K562 (cell line): ENCODE results near the gene PGM5. TPM values are rescaled to one million over a fixed set of nuclear protein-coding genes. Genes with fewer than 3 reads are reported as not detected.
A peak's percentile ranks its signal among the peaks of the same experiment; 100 is the strongest.

Experiments
- ATAC-seq: fragments of 200-7000 bp; cut with Tn5 transposase; 3 replicates; pipeline ENCODE4 v1.9.1; 2020; ENCODE audit warnings: moderate library complexity
- BruUV-seq: library from RNA; stranded (reverse); fragments of 400-500 nt; replicated peaks from 2 replicates; lab custom pipeline; 2021; lab: Mats Ljungman, UMichigan
- CTCF ChIA-PET: fragments of 300-600 bp; formaldehyde crosslinking; extraction: SDS; loops from one replicate; lab custom pipeline; 2021; ENCODE audit warnings: low intra/inter-chr PET ratio; lab: Yijun Ruan, JAX
- POLR2A ChIA-PET: fragments of 300-600, 350-650 bp; sonication (Branson Sonifier 250); formaldehyde crosslinking; extraction: SDS; loops from one replicate; lab custom pipeline; 2021; ENCODE audit warnings: antibody characterized with exemption, inconsistent platforms; lab: Yijun Ruan, JAX
- DNase-seq, 4 experiments: peaks; one replicate each; pipeline versions ENCODE4 v3.0.0 to v3.0.0-alpha.2; 2011 to 2018; ENCODE audit warnings: low spot score in 3 of 4, mixed read lengths in 3 of 4; ENCODE audit errors: extremely low read depth in 1 of 4
- FAIRE-seq: peaks from 2 replicates; lab custom pipeline; 2011; peaks lifted over from hg19 to GRCh38; lab: Jason Lieb, UNC
- H2AFZ ChIP-seq: 2 replicates; pipeline ENCODE4 v1.6.0; 2011; ENCODE audit warnings: low read depth, low read length, control low read depth, inconsistent platforms
- H3K27ac ChIP-seq: fragments of 200-600 bp; 3 replicates; pipeline ENCODE4 v1.8.0; 2011; ENCODE audit warnings: low read depth, mild to moderate bottlenecking, control low read depth, inconsistent platforms, low read length, moderate library complexity, mixed read lengths; ENCODE audit errors: extremely low read depth
- H3K27me3 ChIP-seq, 2 experiments: fragments of 300-600 bp in 1 of 2; 2 replicates in 1 of 2; 3 replicates in 1 of 2; pipeline versions ENCODE4 v1.6.0 to v1.8.0; 2011; ENCODE audit warnings: inconsistent platforms in 2 of 2, low read length in 2 of 2, mild to moderate bottlenecking in 1 of 2, mixed read lengths in 1 of 2, moderate library complexity in 1 of 2; ENCODE audit not compliant: control insufficient read depth in 2 of 2, insufficient read depth in 2 of 2
- H3K36me3 ChIP-seq: fragments of 300-600 bp; 3 replicates; pipeline ENCODE4 v1.8.0; 2011; ENCODE audit warnings: mild to moderate bottlenecking, low read length, inconsistent platforms; ENCODE audit not compliant: control insufficient read depth, insufficient read depth
- H3K4me1 ChIP-seq, 2 experiments: fragments of 200-600 bp in 1 of 2; replicated peaks in 1 of 2; 2 replicates in 1 of 2; 3 replicates in 1 of 2; pipeline versions ENCODE4 v1.5.1 to v1.8.0; 2011; ENCODE audit warnings: inconsistent platforms in 2 of 2, low read length in 2 of 2, mild to moderate bottlenecking in 1 of 2, mixed read lengths in 1 of 2, moderate library complexity in 1 of 2; ENCODE audit not compliant: control insufficient read depth in 2 of 2, insufficient read depth in 2 of 2
- H3K4me2 ChIP-seq: 2 replicates; pipeline ENCODE4 v1.6.1; 2011; ENCODE audit warnings: low read length, control low read depth, inconsistent platforms, mixed read lengths; ENCODE audit not compliant: insufficient read depth
- H3K4me3 ChIP-seq: fragments of 200-600 bp; sonication (generic), shearing (Covaris generic); 2 replicates; pipeline ENCODE4 v1.5.1; 2016; ENCODE audit warnings: control low read depth, inconsistent platforms
- H3K79me2 ChIP-seq: fragments of 200-600 bp; 3 replicates; pipeline ENCODE4 v1.8.0; 2011; ENCODE audit warnings: low read length, inconsistent platforms; ENCODE audit not compliant: control insufficient read depth, insufficient read depth
- H3K9ac ChIP-seq, 2 experiments: 2 replicates each; pipeline versions ENCODE4 v1.6.0 to v1.6.1; 2011; ENCODE audit warnings: low read depth in 2 of 2, low read length in 2 of 2, control low read depth in 1 of 2, inconsistent platforms in 1 of 2, mild to moderate bottlenecking in 1 of 2, mixed read lengths in 1 of 2; ENCODE audit not compliant: insufficient read depth in 1 of 2
- H3K9me1 ChIP-seq: one replicate; pipeline ENCODE4 v1.6.0; 2011; ENCODE audit warnings: inconsistent platforms, mild to moderate bottlenecking, low read length, moderate library complexity; ENCODE audit not compliant: control insufficient read depth, insufficient read depth
- H3K9me3 ChIP-seq: replicated peaks from 2 replicates; pipeline ENCODE4 v1.5.1; 2011; ENCODE audit warnings: low read depth, low read length, inconsistent platforms; ENCODE audit not compliant: control insufficient read depth, insufficient read depth
- H4K20me1 ChIP-seq: replicated peaks from 2 replicates; pipeline ENCODE4 v1.6.1; 2011; ENCODE audit warnings: low read length, inconsistent platforms, mixed read lengths; ENCODE audit not compliant: control insufficient read depth, insufficient read depth
- ATF3 ChIP-seq, 2 experiments: fragments of 450-650 bp in 1 of 2; sonication (generic) in 1 of 2; formaldehyde crosslinking in 1 of 2; IDR thresholded peaks in 1 of 2; conservative IDR thresholded peaks in 1 of 2; 2 replicates each; pipeline versions ENCODE4 v1.6.1 to v1.8.1; 2016 to 2023; ENCODE audit warnings: mild to moderate bottlenecking in 2 of 2, moderate library complexity in 2 of 2, inconsistent platforms in 1 of 2, missing genetic modification reagents in 1 of 2
- GMEB1 ChIP-seq: fragments of 250-450 bp; sonication (Bioruptor Pico); IDR thresholded peaks from 2 replicates; pipeline ENCODE4 v1.4.0; 2020; ENCODE audit warnings: mild to moderate bottlenecking
- WGBS: fragments of 100-300 bp; shearing (Covaris generic); methylation state at CpG from one replicate; pipeline ENCODE4 v1.1.6; 2016; ENCODE audit warnings: low coverage, mixed read lengths; ENCODE audit not compliant: insufficient coverage; ENCODE audit errors: missing lambda C conversion rate; 5-methylcytosine and 5-hydroxymethylcytosine counted together
- in situ Hi-C: fragments of 300-500 bp; cut with MboI; formaldehyde crosslinking; loops from 4 replicates; pipeline ENCODE4 v1.15.0; 2018; ENCODE audit warnings: inconsistent platforms, mixed read lengths
- intact Hi-C: fragments of 100-400 bp; cut with micrococcal nuclease; formaldehyde crosslinking; loops from 2 replicates; pipeline ENCODE4 v1.14.2; 2022
- polyA plus RNA-seq, 8 experiments: library from polyadenylated mRNA; depleted of rRNA in 4 of 8; stranded (reverse) in 5 of 8; unstranded in 3 of 8; fragments of >200 nt; fragmentation: Nextera tagmentation in 2 of 8; fragmentation: Illumina TruSeq in 1 of 8; extraction: Ambion mirVana in 2 of 8; extraction: Trizol in 1 of 8; gene quantifications; 2 replicates each; pipeline versions ENCODE4 v1.2.1 to v1.2.3, GENCODE V29; 2011 to 2014; ENCODE audit warnings: inconsistent platforms in 1 of 8, missing spikeins in 1 of 8
- total RNA-seq, 7 experiments: library from RNA; depleted of rRNA in 6 of 7; stranded (reverse); fragments of >200 nt in 6 of 7; fragmentation: Illumina TruSeq in 2 of 7; extraction: Trizol in 2 of 7; gene quantifications; 2 replicates each; pipeline versions ENCODE4 v1.2.1 to v1.2.3, GENCODE V29; 2011 to 2021; ENCODE audit warnings: low replicate concordance in 1 of 7

The PGM5 gene
- total and polyA plus RNA-seq, 9 of the 15 experiments (the other 6 are each of a cell fraction or from before 2014, with no cell fraction given) = 0.03 to 0.24 (median 0.15) TPM; not detected in 1

- Histone ChIP-seq H3K9ac (no peak overlapping the region), H2AFZ (no peak overlapping the region), H3K9me3 (no peaks in the 10 kb centered on the region), H3K27me3 (0 out of 5 replicates have a peak, but pooled peaks cover 0 to 3% of the 10 kb centered on the region in 2 experiments), H3K4me3 (no peak overlapping the region), H3K36me3 (no peaks in the 10 kb centered on the region), H4K20me1 (no peaks in the 10 kb centered on the region), H3K27ac (no peak overlapping the region), H3K4me2 (no peak overlapping the region), H3K9me1 (no peaks in the 10 kb centered on the region), H3K4me1 (no peaks in the 10 kb centered on the region), H3K79me2 (no peaks in the 10 kb centered on the region)
- WGBS = 7% methylated on average over 3 of the region's 3 CpGs
- ChIA-PET CTCF (no interaction called here), POLR2A (no interaction called here)
- TF ChIP-seq GMEB1 (CRISPR knock-in tag) (no peak), ATF3 (IDR thresholded peaks at IDR 0.05) (peak; percentile 38; the same call in 1 of the 2 replicates), ATF3 (CRISPR knock-in tag; conservative IDR thresholded peaks at IDR 0.05) (no peak)
- intact Hi-C loops = no loop called here
- in situ Hi-C loops = loop anchor here (25.0 kb wide), 1 partner anchor 216 kb away; no protein-coding TSS in a partner anchor
- no peak for FAIRE-seq
- DNase-seq = no peak
- ATAC-seq = no peak
- no TSS peak for BruUV-seq
Observed at GRCh38 chr9:68552700-68553476, 196.5 kb downstream of the PGM5 start.
